ENCODE data around the gene CACNA1C. TPM values are rescaled to one million over a fixed set of nuclear protein-coding genes. Genes with fewer than 3 reads are reported as not detected.

CACNA1C gene
- total RNA-seq, 4 donors from 2014 or later: 1.4 to 3.7 (median 2.2) TPM

DNA sequence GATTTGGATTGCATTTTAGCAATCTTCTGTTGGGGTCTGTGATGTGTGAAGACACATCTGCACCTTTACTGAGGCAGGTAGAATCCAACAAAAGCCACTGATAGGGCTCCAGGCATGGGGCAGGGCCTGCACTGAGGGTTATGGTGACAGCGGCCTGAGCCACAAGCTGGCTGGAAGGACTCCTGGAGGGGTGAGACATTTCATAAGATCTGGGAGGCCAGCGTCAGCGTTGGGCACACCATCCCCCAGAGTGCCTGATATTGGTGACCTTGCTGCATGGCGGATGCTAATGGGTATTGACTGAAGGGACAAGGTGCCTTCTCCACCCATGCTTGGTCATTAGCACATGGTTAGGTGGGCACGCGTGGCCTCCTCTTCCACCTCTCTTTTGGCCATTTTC, 187.6 kb downstream of the CACNA1C start:
- Histone ChIP-seq H3K27ac (no peak overlapping the region), H3K4me1 (no peaks in the 10 kb centered on the region), H3K4me3 (no peak overlapping the region), H3K9me3 (no peaks in the 10 kb centered on the region), H3K27me3 (no peaks in the 10 kb centered on the region), H3K36me3 (no peaks in the 10 kb centered on the region)
- TF ChIP-seq, protein P1, sequence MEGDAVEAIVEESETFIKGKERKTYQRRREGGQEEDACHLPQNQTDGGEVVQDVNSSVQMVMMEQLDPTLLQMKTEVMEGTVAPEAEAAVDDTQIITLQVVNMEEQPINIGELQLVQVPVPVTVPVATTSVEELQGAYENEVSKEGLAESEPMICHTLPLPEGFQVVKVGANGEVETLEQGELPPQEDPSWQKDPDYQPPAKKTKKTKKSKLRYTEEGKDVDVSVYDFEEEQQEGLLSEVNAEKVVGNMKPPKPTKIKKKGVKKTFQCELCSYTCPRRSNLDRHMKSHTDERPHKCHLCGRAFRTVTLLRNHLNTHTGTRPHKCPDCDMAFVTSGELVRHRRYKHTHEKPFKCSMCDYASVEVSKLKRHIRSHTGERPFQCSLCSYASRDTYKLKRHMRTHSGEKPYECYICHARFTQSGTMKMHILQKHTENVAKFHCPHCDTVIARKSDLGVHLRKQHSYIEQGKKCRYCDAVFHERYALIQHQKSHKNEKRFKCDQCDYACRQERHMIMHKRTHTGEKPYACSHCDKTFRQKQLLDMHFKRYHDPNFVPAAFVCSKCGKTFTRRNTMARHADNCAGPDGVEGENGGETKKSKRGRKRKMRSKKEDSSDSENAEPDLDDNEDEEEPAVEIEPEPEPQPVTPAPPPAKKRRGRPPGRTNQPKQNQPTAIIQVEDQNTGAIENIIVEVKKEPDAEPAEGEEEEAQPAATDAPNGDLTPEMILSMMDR (IDR thresholded peaks at IDR 0.05): no peak
- no peak for TF ChIP-seq POLR2A (IDR thresholded peaks at IDR 0.05)
- no peak for TF ChIP-seq POLR2AphosphoS5 (IDR thresholded peaks at IDR 0.05)
- no peak for TF ChIP-seq EP300 (IDR thresholded peaks at IDR 0.05)
- WGBS: 92% methylated on average over 6 of the region's 6 CpGs
- DNase-seq (ENCODE audit: low spot score in 2 of 2): no peak

DNA sequence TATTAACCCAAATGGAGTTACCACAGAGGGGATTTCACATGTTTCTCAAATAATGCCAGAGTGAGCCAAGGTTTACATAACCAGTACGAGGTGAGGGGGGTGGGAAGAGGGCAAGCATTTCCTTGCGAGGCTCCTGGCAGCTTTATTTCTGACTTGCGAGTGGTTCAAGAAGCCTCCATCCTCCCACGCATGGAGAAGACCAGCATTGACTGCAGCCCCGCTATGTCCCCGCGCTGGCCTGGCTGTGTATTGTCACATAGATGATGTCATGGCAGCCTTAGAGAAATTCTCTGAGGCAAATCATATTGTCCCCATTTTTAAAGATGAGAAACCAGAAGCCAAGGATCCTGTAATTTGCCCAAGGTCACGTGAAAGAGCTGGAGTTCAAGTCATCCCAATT, 188.2 kb downstream of the CACNA1C start:
- DNase-seq (ENCODE audit: low spot score in 2 of 2): no peak
- no peak overlapping the region for H3K27ac ChIP-seq
- no peaks in the 10 kb centered on the region for H3K27me3 ChIP-seq
- TF ChIP-seq POLR2AphosphoS5 (IDR thresholded peaks at IDR 0.05) (no peak), POLR2A (IDR thresholded peaks at IDR 0.05) (no peak), EP300 (IDR thresholded peaks at IDR 0.05) (no peak)
- TF ChIP-seq, protein P1 (IDR thresholded peaks at IDR 0.05): no peak
- H3K4me3 ChIP-seq: no peak overlapping the region
- no peaks in the 10 kb centered on the region for H3K36me3 ChIP-seq
- no peaks in the 10 kb centered on the region for H3K4me1 ChIP-seq
- 80% methylated on average over 8 of the region's 8 CpGs for WGBS
- no peaks in the 10 kb centered on the region for H3K9me3 ChIP-seq

DNA sequence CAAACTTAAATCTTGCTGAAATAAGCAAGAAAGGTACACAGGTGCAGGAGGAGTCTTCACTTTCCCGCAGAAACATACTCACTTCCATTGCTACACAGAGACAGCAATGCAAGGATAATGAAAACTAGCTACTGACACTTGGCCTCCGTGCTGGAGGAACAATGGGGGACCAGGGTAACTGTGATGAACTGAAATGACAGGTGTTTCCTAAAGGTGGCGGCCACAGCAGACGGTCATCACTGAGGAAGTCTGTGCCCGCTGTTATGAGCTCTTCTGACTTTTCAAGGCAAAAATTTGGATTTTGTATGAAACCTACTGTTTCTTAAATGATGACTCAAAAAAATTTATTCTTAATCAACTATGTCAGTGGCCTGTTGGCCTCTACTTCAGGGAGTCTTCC, 189.4 kb downstream of the CACNA1C start:
- Histone ChIP-seq H3K4me3 (no peak overlapping the region), H3K4me1 (no peaks in the 10 kb centered on the region), H3K27ac (no peak overlapping the region), H3K27me3 (no peaks in the 10 kb centered on the region), H3K36me3 (no peaks in the 10 kb centered on the region), H3K9me3 (no peaks in the 10 kb centered on the region)
- TF ChIP-seq POLR2A (IDR thresholded peaks at IDR 0.05) (no peak), EP300 (IDR thresholded peaks at IDR 0.05) (no peak), POLR2AphosphoS5 (IDR thresholded peaks at IDR 0.05) (no peak)
- TF ChIP-seq, protein P1 (IDR thresholded peaks at IDR 0.05): no peak
- 92% methylated on average over 5 of the region's 5 CpGs for WGBS
- DNase-seq (ENCODE audit: low spot score in 2 of 2): no peak

DNA sequence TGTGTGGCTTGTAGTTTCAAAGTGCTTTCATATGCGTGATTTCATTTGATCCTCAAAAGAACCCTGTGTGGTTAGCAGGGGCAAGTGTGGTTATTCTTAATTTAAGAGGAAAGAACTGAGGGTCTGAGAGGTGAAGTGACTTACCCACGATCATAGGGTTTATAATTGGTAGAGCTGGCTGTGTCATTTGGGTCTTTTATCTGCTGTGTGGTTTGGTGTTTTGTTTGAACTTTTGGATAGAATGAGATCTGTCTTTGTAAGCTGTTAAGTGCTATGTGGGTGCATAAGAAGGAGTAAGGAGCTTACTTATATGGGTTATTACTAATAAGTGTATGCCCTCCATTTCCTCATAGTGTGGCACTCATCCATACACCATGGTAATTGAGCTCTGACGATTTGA, 190.0 kb downstream of the CACNA1C start:
- no peaks in the 10 kb centered on the region for H3K27me3 ChIP-seq

DNA sequence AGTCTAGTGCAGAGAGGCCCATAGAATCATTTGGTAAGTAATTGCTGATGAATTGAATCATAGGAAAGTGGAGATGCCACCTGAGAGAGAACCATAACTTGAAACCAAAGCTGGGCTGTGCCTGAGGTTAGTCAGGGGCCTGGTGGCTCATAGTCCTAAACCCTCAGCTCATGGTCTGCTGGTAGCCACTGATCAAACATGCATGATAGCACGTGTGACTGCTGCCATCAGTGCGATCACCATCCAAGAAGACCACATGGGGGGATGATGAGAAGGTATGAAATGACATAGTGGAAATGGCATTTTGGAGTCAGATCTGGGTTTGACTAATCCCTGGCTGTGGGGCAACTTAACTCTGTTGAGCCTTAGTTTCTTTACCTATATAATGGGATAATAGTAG, 190.5 kb downstream of the CACNA1C start:
- TF ChIP-seq POLR2A (IDR thresholded peaks at IDR 0.05): no peak
- TF ChIP-seq, protein P1 (IDR thresholded peaks at IDR 0.05): no peak
- no peak for TF ChIP-seq EP300 (IDR thresholded peaks at IDR 0.05)
- no peak for TF ChIP-seq POLR2AphosphoS5 (IDR thresholded peaks at IDR 0.05)
- no peaks in the 10 kb centered on the region for H3K4me1 ChIP-seq
- no peak overlapping the region for H3K4me3 ChIP-seq
- no peak for DNase-seq (ENCODE audit: low spot score in 2 of 2)
- no peaks in the 10 kb centered on the region for H3K36me3 ChIP-seq
- H3K27me3 ChIP-seq: no peaks in the 10 kb centered on the region
- WGBS: 78% methylated on average over 2 of the region's 2 CpGs
- no peak overlapping the region for H3K27ac ChIP-seq
- H3K9me3 ChIP-seq: no peaks in the 10 kb centered on the region

More for the DNA sequence above, 190.0 kb downstream of the CACNA1C start:
- TF ChIP-seq EP300 (IDR thresholded peaks at IDR 0.05): no peak
- TF ChIP-seq POLR2AphosphoS5 (IDR thresholded peaks at IDR 0.05): no peak
- no peak for TF ChIP-seq POLR2A (IDR thresholded peaks at IDR 0.05)
- TF ChIP-seq, protein P1 (IDR thresholded peaks at IDR 0.05): no peak
- WGBS: 93% methylated on average over 3 of the region's 3 CpGs
- no peak overlapping the region for H3K27ac ChIP-seq
- H3K36me3 ChIP-seq: no peaks in the 10 kb centered on the region
- H3K9me3 ChIP-seq: no peaks in the 10 kb centered on the region
- no peak overlapping the region for H3K4me3 ChIP-seq
- DNase-seq (ENCODE audit: low spot score in 2 of 2): no peak
- no peaks in the 10 kb centered on the region for H3K4me1 ChIP-seq

Measured in suprapubic skin (tissue), 4 donors.